ENCODE measurements around the gene SDR42E2.
"Not testable (repeated sequence)": the region's sequence is repeated elsewhere in the genome, so short reads cannot be mapped to it uniquely, and the experiment has no call there.

The SDR42E2 gene

GRCh38 chr16:22161999-22162655 lies at the start of gene SDR42E2:
Gene SDR42E2 (plus strand): TSS chr16:22162506. CDS start chr16:22165583, 3,077 bp downstream.
- DNase-seq (ENCODE audit: low read depth in 2 of 2) = peak in 1 of 2 donors; percentile 2

GRCh38 chr16:22116095-22116700 lies 46.1 kb upstream of the SDR42E2 start:
- DNase-seq (ENCODE audit: low read depth in 2 of 2) = no peak

GRCh38 chr16:22117609-22118008 lies 44.7 kb upstream of the SDR42E2 start:
- DNase-seq (ENCODE audit: low read depth in 2 of 2) = no peak

- DNase-seq (ENCODE audit: low read depth in 2 of 2) = no peak
Measured at GRCh38 chr16:22120440-22120839, 41.9 kb upstream of the SDR42E2 start.

- no peak for DNase-seq (ENCODE audit: low read depth in 2 of 2)
Measured at GRCh38 chr16:22122239-22122638, 40.1 kb upstream of the SDR42E2 start.

GRCh38 chr16:22123146-22123545 lies 39.2 kb upstream of the SDR42E2 start:
- no peak for DNase-seq (ENCODE audit: low read depth in 2 of 2)

- DNase-seq (ENCODE audit: low read depth in 2 of 2) = no peak
Measured at GRCh38 chr16:22123759-22124490, 38.4 kb upstream of the SDR42E2 start.

- DNase-seq (ENCODE audit: low read depth in 2 of 2) = no peak
Measured at GRCh38 chr16:22124583-22125284, 37.6 kb upstream of the SDR42E2 start.

- DNase-seq (ENCODE audit: low read depth in 2 of 2) = no peak
Measured at GRCh38 chr16:22126037-22126558, 36.2 kb upstream of the SDR42E2 start.

GRCh38 chr16:22128537-22128936 lies 33.8 kb upstream of the SDR42E2 start:
- DNase-seq (ENCODE audit: low read depth in 2 of 2) = not testable (repeated sequence)

GRCh38 chr16:22130528-22130927 lies 31.8 kb upstream of the SDR42E2 start:
- DNase-seq (ENCODE audit: low read depth in 2 of 2) = no peak

- DNase-seq (ENCODE audit: low read depth in 2 of 2) = no peak
Measured at GRCh38 chr16:22132801-22133200, 29.5 kb upstream of the SDR42E2 start.

- no peak for DNase-seq (ENCODE audit: low read depth in 2 of 2)
Measured at GRCh38 chr16:22138482-22138881, 23.8 kb upstream of the SDR42E2 start.

- no peak for DNase-seq (ENCODE audit: low read depth in 2 of 2)
Measured at GRCh38 chr16:22139008-22139407, 23.3 kb upstream of the SDR42E2 start.

- DNase-seq (ENCODE audit: low read depth in 2 of 2) = no peak
Measured at GRCh38 chr16:22139732-22140131, 22.6 kb upstream of the SDR42E2 start.

GRCh38 chr16:22141767-22142166 lies 20.5 kb upstream of the SDR42E2 start:
- DNase-seq (ENCODE audit: low read depth in 2 of 2) = no peak

GRCh38 chr16:22144520-22144919 lies 17.8 kb upstream of the SDR42E2 start:
- DNase-seq (ENCODE audit: low read depth in 2 of 2) = no peak

GRCh38 chr16:22147853-22148252 lies 14.5 kb upstream of the SDR42E2 start:
- DNase-seq (ENCODE audit: low read depth in 2 of 2) = no peak

GRCh38 chr16:22151246-22151998 lies 10.9 kb upstream of the SDR42E2 start:
- DNase-seq (ENCODE audit: low read depth in 2 of 2) = no peak

GRCh38 chr16:22152316-22152715 lies 10.0 kb upstream of the SDR42E2 start:
- no peak for DNase-seq (ENCODE audit: low read depth in 2 of 2)

GRCh38 chr16:22153078-22153477 lies 9.2 kb upstream of the SDR42E2 start:
- not testable (repeated sequence) for DNase-seq (ENCODE audit: low read depth in 2 of 2)

Measured in activated CD8-positive, alpha-beta memory T cell treated with anti-CD3 and anti-CD28 coated beads for 4 hours (primary cell).